WTC11 (cell line): ENCODE results near the gene SSC5D. TPM values are rescaled to one million over a fixed set of nuclear protein-coding genes. Genes with fewer than 3 reads are reported as not detected.

Source experiments
- total RNA-seq: library from RNA; stranded (reverse); gene quantifications from 3 replicates; pipeline ENCODE4 v1.2.3, GENCODE V29; 2021

Gene SSC5D
- total RNA-seq, 1 experiment from 2014 or later, result 2.9 TPM

Other genes with a start within 250 kb of the SSC5D start
- 78.4 to 91.8 TPM (median 83.2 TPM) in 3 replicates for gene PPP6R1, start 229.4 kb upstream of the SSC5D start, total RNA-seq
- gene HSPBP1, start 208.3 kb upstream of the SSC5D start, total RNA-seq, result 57.1 to 65.2 TPM (median 60.9 TPM) in 3 replicates
- 49.2 to 52.4 TPM (median 49.7 TPM) in 3 replicates for gene BRSK1, start 204.4 kb upstream of the SSC5D start, total RNA-seq
- gene TMEM150B, start 163.1 kb upstream of the SSC5D start, total RNA-seq, result 0.44 to 0.50 TPM in 2 of 3 replicates, not detected in the other
- 49.1 to 63.1 TPM (median 52.3 TPM) in 3 replicates for gene KMT5C, start 148.6 kb upstream of the SSC5D start, total RNA-seq
- 4.1 to 8.0 TPM (median 4.3 TPM) in 3 replicates for gene COX6B2, start 133.7 kb upstream of the SSC5D start, total RNA-seq
- 0.07 to 0.09 TPM in 2 of 3 replicates, not detected in the other for gene GARIN5B, start 125.2 kb upstream of the SSC5D start, total RNA-seq
- 1.2 to 1.8 TPM (median 1.6 TPM) in 3 replicates for gene IL11, start 118.0 kb upstream of the SSC5D start, total RNA-seq
- gene TMEM190, start 111.6 kb upstream of the SSC5D start, total RNA-seq, result 0.33 to 2.6 TPM (median 0.82 TPM) in 3 replicates
- gene TMEM238, start 104.1 kb upstream of the SSC5D start, total RNA-seq, result 5.8 to 8.3 TPM (median 6.5 TPM) in 3 replicates
- gene RPL28, start 102.5 kb upstream of the SSC5D start, total RNA-seq, result 2,505 to 2,895 TPM (median 2,837 TPM) in 3 replicates
- gene UBE2S, start 80.6 kb upstream of the SSC5D start, total RNA-seq, result 442 to 516 TPM (median 467 TPM) in 3 replicates
- 0.79 to 0.94 TPM (median 0.87 TPM) in 3 replicates for gene SHISA7, start 45.1 kb upstream of the SSC5D start, total RNA-seq
- gene ISOC2, start 26.8 kb upstream of the SSC5D start, total RNA-seq, result 96.3 to 96.6 TPM (median 96.4 TPM) in 3 replicates
- gene C19orf85, start 23.7 kb upstream of the SSC5D start, total RNA-seq, result 2.1 to 2.5 TPM (median 2.2 TPM) in 3 replicates
- 14.0 to 23.6 TPM (median 17.8 TPM) in 3 replicates for gene ZNF628, start 11.8 kb upstream of the SSC5D start, total RNA-seq
- gene NAT14, start 3.2 kb upstream of the SSC5D start, total RNA-seq, result 71.9 to 87.7 TPM (median 74.8 TPM) in 3 replicates
- gene SBK2, start 48.7 kb downstream of the SSC5D start, total RNA-seq, result 5.2 to 6.4 TPM (median 5.8 TPM) in 3 replicates
- 0.90 to 1.3 TPM (median 1.1 TPM) in 3 replicates for gene SBK3, start 57.1 kb downstream of the SSC5D start, total RNA-seq
- gene ZNF579, start 92.4 kb downstream of the SSC5D start, total RNA-seq, result 29.7 to 30.4 TPM (median 30.0 TPM) in 3 replicates
- 20.1 to 22.7 TPM (median 20.6 TPM) in 3 replicates for gene FIZ1, start 111.1 kb downstream of the SSC5D start, total RNA-seq
- gene ZNF524, start 111.9 kb downstream of the SSC5D start, total RNA-seq, result 5.5 to 6.3 TPM (median 5.5 TPM) in 3 replicates
- 18.5 to 21.7 TPM (median 19.0 TPM) in 3 replicates for gene ZNF865, start 117.2 kb downstream of the SSC5D start, total RNA-seq
- gene ZNF784, start 136.1 kb downstream of the SSC5D start, total RNA-seq, result 9.9 to 12.1 TPM (median 11.4 TPM) in 3 replicates
- 31.3 to 33.5 TPM (median 32.0 TPM) in 3 replicates for gene ZNF580, start 152.6 kb downstream of the SSC5D start, total RNA-seq
- 94.6 to 100 TPM (median 99.5 TPM) in 3 replicates for gene ZNF581, start 155.2 kb downstream of the SSC5D start, total RNA-seq
- 21.1 to 24.8 TPM (median 24.8 TPM) in 3 replicates for gene CCDC106, start 159.8 kb downstream of the SSC5D start, total RNA-seq
- 249 to 302 TPM (median 249 TPM) in 3 replicates for gene U2AF2, start 166.6 kb downstream of the SSC5D start, total RNA-seq
- gene EPN1, start 186.8 kb downstream of the SSC5D start, total RNA-seq, result 227 to 234 TPM (median 227 TPM) in 3 replicates
- not detected in 3 replicates for gene NLRP9, start 250.0 kb downstream of the SSC5D start, total RNA-seq